GM12878 (cell line): ENCODE results near the gene KRTAP5-7. TPM values are rescaled to one million over a fixed set of nuclear protein-coding genes. Genes with fewer than 3 reads are reported as not detected.

ENCODE experiments used
- ATAC-seq: fragments of 200-7000 bp; cut with Tn5 transposase; 3 replicates; pipeline ENCODE4 v1.9.1; 2020; ENCODE audit warnings: mild to moderate bottlenecking, moderate library complexity
- BruUV-seq: library from RNA; stranded (reverse); fragments of 400-500 nt; replicated peaks from 2 replicates; lab custom pipeline; 2021; lab: Mats Ljungman, UMichigan
- CTCF ChIA-PET: fragments of 300-600 bp; sonication (Branson Sonifier 250); formaldehyde crosslinking; extraction: SDS; loops from one replicate; lab custom pipeline; 2021; ENCODE audit warnings: inconsistent platforms; lab: Yijun Ruan, JAX
- POLR2A ChIA-PET: fragments of 350-600 bp; formaldehyde crosslinking; extraction: SDS; loops from one replicate; lab custom pipeline; 2021; ENCODE audit warnings: inconsistent platforms; lab: Charles Lee
- RAD21 ChIA-PET: fragments of 300-600 bp; sonication (Branson Sonifier 250); formaldehyde crosslinking; loops from one replicate; lab custom pipeline; 2023; ENCODE audit warnings: antibody characterized with exemption; ENCODE audit not compliant: unreplicated experiment; lab: Charles Lee
- SMC1A ChIA-PET: fragments of 300-600 bp; sonication (Branson Sonifier 250); formaldehyde crosslinking; loops from one replicate; lab custom pipeline; 2023; ENCODE audit not compliant: unreplicated experiment, uncharacterized antibody; lab: Charles Lee
- DNase-seq: peaks from one replicate; pipeline ENCODE4 v3.0.0-alpha.2; 2011; ENCODE audit warnings: low read depth, low spot score
- FAIRE-seq: peaks from 3 replicates; lab custom pipeline; 2011; peaks lifted over from hg19 to GRCh38; lab: Jason Lieb, UNC
- H2AFZ ChIP-seq: 2 replicates; pipeline ENCODE4 v1.6.0; 2011; ENCODE audit warnings: low read depth, low read length, control low read depth; ENCODE audit not compliant: control insufficient read depth
- H3K27ac ChIP-seq: 2 replicates; pipeline ENCODE4 v1.5.1; 2011; ENCODE audit warnings: control low read depth; ENCODE audit not compliant: control insufficient read depth, insufficient read depth
- H3K27me3 ChIP-seq, 2 experiments: replicated peaks in 1 of 2; 2 replicates each; pipeline versions ENCODE4 v1.6.0 to v1.6.1; 2011; ENCODE audit warnings: low read length in 1 of 2; ENCODE audit not compliant: control insufficient read depth in 2 of 2, insufficient read depth in 2 of 2
- H3K36me3 ChIP-seq, 2 experiments: 2 replicates each; pipeline ENCODE4 v1.5.1; 2011; ENCODE audit warnings: low read length in 1 of 2; ENCODE audit not compliant: control insufficient read depth in 2 of 2, insufficient read depth in 2 of 2
- H3K4me1 ChIP-seq: 2 replicates; pipeline ENCODE4 v1.6.1; 2011; ENCODE audit warnings: mild to moderate bottlenecking, low read length, moderate library complexity, mixed read lengths; ENCODE audit not compliant: control insufficient read depth, insufficient read depth
- H3K4me2 ChIP-seq: 2 replicates; pipeline ENCODE4 v1.6.0; 2011; ENCODE audit warnings: control low read depth; ENCODE audit not compliant: control insufficient read depth, insufficient read depth
- H3K4me3 ChIP-seq: fragments of 200-600 bp; sonication (generic); 2 replicates; pipeline ENCODE4 v1.5.1; 2016
- H3K79me2 ChIP-seq: 2 replicates; pipeline ENCODE4 v1.6.0; 2011; ENCODE audit warnings: low read length; ENCODE audit not compliant: control insufficient read depth, insufficient read depth
- H3K9ac ChIP-seq: 2 replicates; pipeline ENCODE4 v1.8.0; 2011; ENCODE audit warnings: low read length, control low read depth, mixed read lengths; ENCODE audit not compliant: control insufficient read depth, insufficient read depth
- H3K9me3 ChIP-seq: replicated peaks from 3 replicates; pipeline ENCODE4 v1.5.1; 2011; ENCODE audit warnings: mild to moderate bottlenecking, low read length; ENCODE audit not compliant: control insufficient read depth, insufficient read depth
- H4K20me1 ChIP-seq: 2 replicates; pipeline ENCODE4 v1.6.0; 2011; ENCODE audit not compliant: control insufficient read depth, insufficient read depth
- BMI1 ChIP-seq: fragments of 450-650 bp; IDR thresholded peaks from 2 replicates; pipeline ENCODE4 v1.6.1; 2016; ENCODE audit warnings: mild to moderate bottlenecking, moderate library complexity, borderline replicate concordance
- GABPA ChIP-seq: IDR thresholded peaks from 2 replicates; pipeline ENCODE4 v1.6.1; 2014; ENCODE audit warnings: antibody characterized with exemption, low read depth, mild to moderate bottlenecking, inconsistent platforms
- IKZF1 ChIP-seq: fragments of 450-650 bp; conservative IDR thresholded peaks from 2 replicates; pipeline ENCODE4 v1.6.1; 2017; ENCODE audit warnings: antibody characterized with exemption, mild to moderate bottlenecking
- MEF2A ChIP-seq: IDR thresholded peaks from 2 replicates; pipeline ENCODE4 v1.6.1; 2011; ENCODE audit warnings: low read depth, mild to moderate bottlenecking, low read length, moderate library complexity; ENCODE audit not compliant: insufficient read depth
- NFIC ChIP-seq: IDR thresholded peaks from 2 replicates; pipeline ENCODE4 v1.6.1; 2012; ENCODE audit warnings: low read depth, mild to moderate bottlenecking, inconsistent platforms, low read length, moderate library complexity
- NR2C1 ChIP-seq: fragments of 450-650 bp; IDR thresholded peaks from 2 replicates; pipeline ENCODE4 v1.6.1; 2017; ENCODE audit warnings: antibody characterized with exemption, mild to moderate bottlenecking, moderate library complexity
- RAD21 ChIP-seq: IDR thresholded peaks from 2 replicates; pipeline ENCODE4 v1.6.1; 2011; ENCODE audit warnings: mild to moderate bottlenecking, low read depth, low read length, moderate library complexity; ENCODE audit not compliant: insufficient read depth
- RBBP5 ChIP-seq: fragments of 200-600 bp; sonication (generic); conservative IDR thresholded peaks from 2 replicates; pipeline ENCODE4 v1.6.1; 2016
- SIX5 ChIP-seq: IDR thresholded peaks from 2 replicates; pipeline ENCODE4 v1.6.1; 2011; ENCODE audit warnings: mild to moderate bottlenecking, low read depth, low read length, moderate library complexity; ENCODE audit not compliant: severe bottlenecking
- SMAD5 ChIP-seq: IDR thresholded peaks from 2 replicates; pipeline ENCODE4 v1.6.1; 2016; ENCODE audit warnings: antibody characterized with exemption, low read depth
- SPI1 ChIP-seq: IDR thresholded peaks from 2 replicates; pipeline ENCODE4 v1.6.1; 2011; ENCODE audit warnings: low read depth, mild to moderate bottlenecking, low read length, moderate library complexity, borderline replicate concordance; ENCODE audit not compliant: insufficient read depth
- STAT3 ChIP-seq: IDR thresholded peaks from 2 replicates; pipeline ENCODE4 v1.6.1; 2011; ENCODE audit warnings: low read depth, low read length, improper control_type of control experiment
- ZNF207 ChIP-seq: fragments of 450-650 bp; IDR thresholded peaks from 2 replicates; pipeline ENCODE4 v1.6.1; 2014; ENCODE audit warnings: antibody characterized with exemption, mild to moderate bottlenecking, borderline replicate concordance
- ZNF384 ChIP-seq: IDR thresholded peaks from 2 replicates; pipeline ENCODE4 v1.6.1; 2012; ENCODE audit warnings: low read depth, mild to moderate bottlenecking, low read length, improper control_type of control experiment, borderline replicate concordance
- WGBS: methylation state at CpG from one replicate; pipeline ENCODE4 v1.1.6; 2016; ENCODE audit warnings: low lambda C conversion rate; ENCODE audit not compliant: insufficient replicate concordance, insufficient coverage; ENCODE audit errors: missing lambda C conversion rate; 5-methylcytosine and 5-hydroxymethylcytosine counted together
- in situ Hi-C: fragments of 300-500 bp; cut with MboI; formaldehyde crosslinking; loops from 9 replicates; pipeline ENCODE4 v1.14.3; 2018; ENCODE audit warnings: mixed read lengths
- intact Hi-C: fragments of 100-400 bp; cut with micrococcal nuclease; formaldehyde crosslinking; loops from one replicate; pipeline ENCODE4 v1.14.2; 2022; ENCODE audit not compliant: unreplicated experiment
- polyA plus RNA-seq, 11 experiments: library from polyadenylated mRNA; depleted of rRNA in 4 of 11; unstranded in 6 of 11; stranded (reverse) in 5 of 11; fragments of >200 nt; fragmentation: Nextera tagmentation in 4 of 11; fragmentation: Illumina TruSeq in 1 of 11; extraction: Ambion mirVana in 4 of 11; extraction: Trizol in 1 of 11; gene quantifications; 1 replicate in 1 of 11; 2 replicates in 10 of 11; pipeline versions ENCODE4 v1.2.1 to v1.2.3, GENCODE V29; 2011 to 2016; ENCODE audit warnings: inconsistent platforms in 2 of 11, missing spikeins in 2 of 11, low read depth in 1 of 11
- total RNA-seq, 4 experiments: library from RNA; depleted of rRNA in 3 of 4; stranded (reverse); fragments of >200 nt in 3 of 4; fragmentation: Illumina TruSeq in 1 of 4; extraction: Trizol in 1 of 4; gene quantifications; 2 replicates each; pipeline versions ENCODE4 v1.2.1 to v1.2.3, GENCODE V29; 2013 to 2021
- TF ChIP-seq, protein P1 (sequence below): IDR thresholded peaks from 2 replicates; pipeline ENCODE4 v1.6.1; 2012; ENCODE audit warnings: low read depth, low read length, improper control_type of control experiment
- TF ChIP-seq, protein P2 (sequence below): fragments of 450-650 bp; IDR thresholded peaks from 2 replicates; pipeline ENCODE4 v1.6.1; 2016; ENCODE audit warnings: mild to moderate bottlenecking, moderate library complexity, borderline replicate concordance
- TF ChIP-seq, protein P3 (sequence below): fragments of 450-650 bp; IDR thresholded peaks from 2 replicates; pipeline ENCODE4 v1.6.1; 2017; ENCODE audit warnings: mild to moderate bottlenecking, low read depth, inconsistent platforms; ENCODE audit not compliant: poor library complexity, severe bottlenecking

Gene KRTAP5-7
- total and polyA plus RNA-seq, 10 of the 15 experiments (the other 5 are each of a cell fraction or from before 2014, with no cell fraction given): 0.07 to 0.23 (median 0.19) TPM; not detected in 6

DNA sequence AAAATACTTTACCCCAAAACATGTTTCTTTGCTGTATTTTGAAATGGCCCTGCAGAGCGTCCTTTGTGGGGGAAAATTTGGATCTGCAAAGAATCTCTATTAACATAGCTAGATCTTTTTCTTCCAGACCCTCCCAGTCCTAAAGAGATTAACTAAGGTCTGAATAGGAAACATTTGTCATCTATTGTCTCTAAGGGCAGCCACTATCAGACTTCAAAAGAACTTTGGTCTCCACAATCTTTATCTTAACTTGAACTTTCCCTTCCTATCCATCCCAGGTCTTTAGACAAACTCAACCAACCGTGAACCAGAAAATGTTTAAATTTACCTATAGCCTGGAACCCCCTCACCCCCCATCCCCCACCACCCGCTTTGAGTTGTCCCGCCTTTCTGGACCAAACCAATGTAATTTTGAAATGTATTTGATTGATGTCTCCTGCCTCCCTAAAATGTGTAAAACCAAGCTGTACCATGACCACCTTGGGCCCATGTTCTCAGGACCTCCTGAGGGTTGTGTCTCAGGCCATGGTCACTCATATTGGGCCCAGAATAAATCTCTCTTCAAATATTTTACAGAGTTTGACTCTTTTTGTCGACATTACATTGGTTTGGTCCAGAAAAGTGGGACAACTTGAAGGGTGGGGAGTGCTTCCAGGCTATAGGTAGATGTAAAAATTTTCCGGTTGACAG, 17.6 kb downstream of the KRTAP5-7 start:
- Histone ChIP-seq H3K27me3 (no peaks in the 10 kb centered on the region), H2AFZ (no peak overlapping the region), H3K4me2 (no peak overlapping the region), H3K36me3 (no peaks in the 10 kb centered on the region), H3K79me2 (no peaks in the 10 kb centered on the region), H4K20me1 (no peaks in the 10 kb centered on the region), H3K4me1 (peaks cover 36% of the 10 kb centered on the region), H3K9ac (no peak overlapping the region), H3K27ac (no peak overlapping the region), H3K9me3 (peaks cover 36% of the 10 kb centered on the region), H3K4me3 (no peak overlapping the region)
- ChIA-PET POLR2A (no interaction called here), CTCF (interaction anchor here (0.6 to 1.0 kb wide), 2 partner anchors 19 to 861 kb away, joined by 3 read pairs; no protein-coding TSS in a partner anchor), SMC1A (no interaction called here), RAD21 (no interaction called here)
- WGBS: 58% methylated on average over 6 of the region's 6 CpGs
- no peak for ATAC-seq
- FAIRE-seq: no peak
- in situ Hi-C loops: no loop called here
- DNase-seq: no peak
- no TSS peak for BruUV-seq
- no peak for TF ChIP-seq SIX5
- TF ChIP-seq NR2C1: no peak
- no peak for TF ChIP-seq SMAD5
- no peak for TF ChIP-seq RAD21
- TF ChIP-seq ZNF207: no peak
- TF ChIP-seq MEF2A: no peak
- TF ChIP-seq STAT3: no peak
- TF ChIP-seq NFIC: no peak
- no peak for TF ChIP-seq SPI1
- TF ChIP-seq ZNF384: no peak
- no peak for TF ChIP-seq RBBP5
- TF ChIP-seq GABPA: no peak
- TF ChIP-seq, protein P1, sequence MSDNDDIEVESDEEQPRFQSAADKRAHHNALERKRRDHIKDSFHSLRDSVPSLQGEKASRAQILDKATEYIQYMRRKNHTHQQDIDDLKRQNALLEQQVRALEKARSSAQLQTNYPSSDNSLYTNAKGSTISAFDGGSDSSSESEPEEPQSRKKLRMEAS: no peak
- TF ChIP-seq BMI1: no peak
- TF ChIP-seq, protein P2, sequence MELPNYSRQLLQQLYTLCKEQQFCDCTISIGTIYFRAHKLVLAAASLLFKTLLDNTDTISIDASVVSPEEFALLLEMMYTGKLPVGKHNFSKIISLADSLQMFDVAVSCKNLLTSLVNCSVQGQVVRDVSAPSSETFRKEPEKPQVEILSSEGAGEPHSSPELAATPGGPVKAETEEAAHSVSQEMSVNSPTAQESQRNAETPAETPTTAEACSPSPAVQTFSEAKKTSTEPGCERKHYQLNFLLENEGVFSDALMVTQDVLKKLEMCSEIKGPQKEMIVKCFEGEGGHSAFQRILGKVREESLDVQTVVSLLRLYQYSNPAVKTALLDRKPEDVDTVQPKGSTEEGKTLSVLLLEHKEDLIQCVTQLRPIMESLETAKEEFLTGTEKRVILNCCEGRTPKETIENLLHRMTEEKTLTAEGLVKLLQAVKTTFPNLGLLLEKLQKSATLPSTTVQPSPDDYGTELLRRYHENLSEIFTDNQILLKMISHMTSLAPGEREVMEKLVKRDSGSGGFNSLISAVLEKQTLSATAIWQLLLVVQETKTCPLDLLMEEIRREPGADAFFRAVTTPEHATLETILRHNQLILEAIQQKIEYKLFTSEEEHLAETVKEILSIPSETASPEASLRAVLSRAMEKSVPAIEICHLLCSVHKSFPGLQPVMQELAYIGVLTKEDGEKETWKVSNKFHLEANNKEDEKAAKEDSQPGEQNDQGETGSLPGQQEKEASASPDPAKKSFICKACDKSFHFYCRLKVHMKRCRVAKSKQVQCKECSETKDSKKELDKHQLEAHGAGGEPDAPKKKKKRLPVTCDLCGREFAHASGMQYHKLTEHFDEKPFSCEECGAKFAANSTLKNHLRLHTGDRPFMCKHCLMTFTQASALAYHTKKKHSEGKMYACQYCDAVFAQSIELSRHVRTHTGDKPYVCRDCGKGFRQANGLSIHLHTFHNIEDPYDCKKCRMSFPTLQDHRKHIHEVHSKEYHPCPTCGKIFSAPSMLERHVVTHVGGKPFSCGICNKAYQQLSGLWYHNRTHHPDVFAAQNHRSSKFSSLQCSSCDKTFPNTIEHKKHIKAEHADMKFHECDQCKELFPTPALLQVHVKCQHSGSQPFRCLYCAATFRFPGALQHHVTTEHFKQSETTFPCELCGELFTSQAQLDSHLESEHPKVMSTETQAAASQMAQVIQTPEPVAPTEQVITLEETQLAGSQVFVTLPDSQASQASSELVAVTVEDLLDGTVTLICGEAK: no peak
- TF ChIP-seq IKZF1: no peak
- TF ChIP-seq, protein P3, sequence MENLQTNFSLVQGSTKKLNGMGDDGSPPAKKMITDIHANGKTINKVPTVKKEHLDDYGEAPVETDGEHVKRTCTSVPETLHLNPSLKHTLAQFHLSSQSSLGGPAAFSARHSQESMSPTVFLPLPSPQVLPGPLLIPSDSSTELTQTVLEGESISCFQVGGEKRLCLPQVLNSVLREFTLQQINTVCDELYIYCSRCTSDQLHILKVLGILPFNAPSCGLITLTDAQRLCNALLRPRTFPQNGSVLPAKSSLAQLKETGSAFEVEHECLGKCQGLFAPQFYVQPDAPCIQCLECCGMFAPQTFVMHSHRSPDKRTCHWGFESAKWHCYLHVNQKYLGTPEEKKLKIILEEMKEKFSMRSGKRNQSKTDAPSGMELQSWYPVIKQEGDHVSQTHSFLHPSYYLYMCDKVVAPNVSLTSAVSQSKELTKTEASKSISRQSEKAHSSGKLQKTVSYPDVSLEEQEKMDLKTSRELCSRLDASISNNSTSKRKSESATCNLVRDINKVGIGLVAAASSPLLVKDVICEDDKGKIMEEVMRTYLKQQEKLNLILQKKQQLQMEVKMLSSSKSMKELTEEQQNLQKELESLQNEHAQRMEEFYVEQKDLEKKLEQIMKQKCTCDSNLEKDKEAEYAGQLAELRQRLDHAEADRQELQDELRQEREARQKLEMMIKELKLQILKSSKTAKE: no peak
- intact Hi-C loops: no loop called here
